ENCODE data around the gene CD207. TPM values are rescaled to one million over a fixed set of nuclear protein-coding genes. Genes with fewer than 3 reads are reported as not detected.

Gene CD207
- total RNA-seq, 1 experiment from 2014 or later = not detected

DNA sequence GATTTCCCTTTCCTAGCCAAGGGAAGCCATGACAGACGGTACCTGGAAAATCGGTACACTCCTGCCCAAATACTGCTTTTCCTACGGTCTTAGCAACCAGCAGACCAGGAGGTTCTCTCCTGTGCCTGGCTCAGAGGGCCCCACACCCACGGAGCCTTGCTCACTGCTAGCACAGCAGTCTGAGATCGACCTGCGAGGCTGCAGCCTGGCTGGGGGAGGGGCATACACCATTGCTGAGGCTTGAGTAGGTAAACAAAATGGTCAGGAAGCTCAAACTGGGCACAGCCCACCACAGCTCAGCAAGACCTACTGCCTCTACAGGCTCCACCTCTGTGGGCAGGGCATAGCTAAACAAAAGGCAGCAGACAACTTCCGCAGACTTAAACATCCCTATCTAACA is 6.8 kb upstream of the CD207 start:
- no peak overlapping the region for H3K4me2 ChIP-seq
- H4K20me1 ChIP-seq (ENCODE audit: insufficient read depth) = no peaks in the 10 kb centered on the region
- no peaks in the 10 kb centered on the region for H3K4me1 ChIP-seq (replicated peaks; ENCODE audit: insufficient read depth)
- intact Hi-C loops (cut with micrococcal nuclease; ENCODE audit: unreplicated experiment) = no loop called here
- H3K27me3 ChIP-seq (ENCODE audit: insufficient read depth, low read depth) = peaks cover 68% of the 10 kb centered on the region
- no peak overlapping the region for H2AFZ ChIP-seq
- H3K27ac ChIP-seq = no peak overlapping the region
- no peaks in the 10 kb centered on the region for H3F3A ChIP-seq (ENCODE audit: insufficient read depth, low read depth)
- H3K36me3 ChIP-seq (ENCODE audit: low read depth) = no peaks in the 10 kb centered on the region
- ChIA-PET POLR2A (ENCODE audit: unreplicated experiment) (no interaction called here), CTCF (interaction anchor here (0.5 kb wide), 1 partner anchor 73 kb away, joined by 3 read pairs; no protein-coding TSS in a partner anchor)
- H3K79me2 ChIP-seq (ENCODE audit: low read depth) = no peaks in the 10 kb centered on the region
- TF ChIP-seq EZH2 (IDR thresholded peaks at IDR 0.05; ENCODE audit: low read depth) (no peak), CTCF (conservative IDR thresholded peaks at IDR 0.05) (no peak)
- no peaks in the 10 kb centered on the region for H3K9me2 ChIP-seq (ENCODE audit: insufficient read depth)
- no TSS peak for BruUV-seq (replicated peaks)
- DNase-seq = no peak
- no peak overlapping the region for H3K4me3 ChIP-seq
- no peaks in the 10 kb centered on the region for H3K9me3 ChIP-seq (ENCODE audit: insufficient read depth, low read depth)

- no peaks in the 10 kb centered on the region for H3K9me3 ChIP-seq (ENCODE audit: insufficient read depth, low read depth)
- POLR2A ChIA-PET (ENCODE audit: unreplicated experiment) = no interaction called here
- H3K9me2 ChIP-seq (ENCODE audit: insufficient read depth) = no peaks in the 10 kb centered on the region
- no TSS peak for BruUV-seq (replicated peaks)
- H3K4me2 ChIP-seq = no peak overlapping the region
- H3K36me3 ChIP-seq (ENCODE audit: low read depth) = no peaks in the 10 kb centered on the region
- TF ChIP-seq EZH2 (IDR thresholded peaks at IDR 0.05; ENCODE audit: low read depth) = no peak
- no peak for TF ChIP-seq CTCF (conservative IDR thresholded peaks at IDR 0.05)
- H3K4me1 ChIP-seq (replicated peaks; ENCODE audit: insufficient read depth) = no peaks in the 10 kb centered on the region
- H3K27ac ChIP-seq = no peak overlapping the region
- H4K20me1 ChIP-seq (ENCODE audit: insufficient read depth) = no peaks in the 10 kb centered on the region
- H3K27me3 ChIP-seq (ENCODE audit: insufficient read depth, low read depth) = peaks cover 86% of the 10 kb centered on the region
- H3F3A ChIP-seq (ENCODE audit: insufficient read depth, low read depth) = no peaks in the 10 kb centered on the region
- CTCF ChIA-PET = no interaction called here
- intact Hi-C loops (cut with micrococcal nuclease; ENCODE audit: unreplicated experiment) = no loop called here
- DNase-seq = no peak
- no peak overlapping the region for H2AFZ ChIP-seq
- H3K4me3 ChIP-seq = no peak overlapping the region
- no peaks in the 10 kb centered on the region for H3K79me2 ChIP-seq (ENCODE audit: low read depth)
These were observed 2.6 kb upstream of the CD207 start for GRCh38 chr2:70837980-70838925.

DNA sequence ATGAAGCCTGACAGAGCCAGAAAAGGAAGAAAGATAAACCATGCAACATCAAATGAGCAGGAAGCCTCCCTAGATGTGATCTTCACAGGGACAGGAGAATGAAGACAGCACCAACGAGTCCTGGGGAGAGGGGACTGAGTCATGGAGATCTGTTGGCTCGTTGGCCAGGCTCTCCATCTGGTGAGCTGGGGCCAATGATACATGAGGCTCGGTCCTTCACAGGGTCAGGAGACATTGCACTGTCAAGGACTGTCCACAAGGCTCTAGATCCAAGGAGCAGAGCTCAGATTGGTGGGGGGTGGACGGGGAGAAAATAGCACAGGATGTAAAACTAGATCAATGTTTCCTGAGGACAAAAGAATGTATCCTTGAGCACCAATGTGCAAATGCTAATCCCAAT is 735 bp downstream of the CD207 start:
- no TSS peak for BruUV-seq (replicated peaks)
- H3K27me3 ChIP-seq (ENCODE audit: insufficient read depth, low read depth) = peaks cover 85% of the 10 kb centered on the region
- CTCF ChIA-PET = no interaction called here

More for the DNA sequence above, 735 bp downstream of the CD207 start:
- no peaks in the 10 kb centered on the region for H3K4me1 ChIP-seq (replicated peaks; ENCODE audit: insufficient read depth)
- H3K9me3 ChIP-seq (ENCODE audit: insufficient read depth, low read depth) = no peaks in the 10 kb centered on the region
- H3F3A ChIP-seq (ENCODE audit: insufficient read depth, low read depth) = no peaks in the 10 kb centered on the region
- POLR2A ChIA-PET (ENCODE audit: unreplicated experiment) = no interaction called here
- no peak overlapping the region for H3K4me3 ChIP-seq
- no peaks in the 10 kb centered on the region for H3K36me3 ChIP-seq (ENCODE audit: low read depth)
- H4K20me1 ChIP-seq (ENCODE audit: insufficient read depth) = no peaks in the 10 kb centered on the region
- no peak for DNase-seq
- H3K79me2 ChIP-seq (ENCODE audit: low read depth) = no peaks in the 10 kb centered on the region
- no peak overlapping the region for H3K27ac ChIP-seq
- H3K4me2 ChIP-seq = no peak overlapping the region
- no peaks in the 10 kb centered on the region for H3K9me2 ChIP-seq (ENCODE audit: insufficient read depth)
- H2AFZ ChIP-seq = no peak overlapping the region
- intact Hi-C loops (cut with micrococcal nuclease; ENCODE audit: unreplicated experiment) = no loop called here
- TF ChIP-seq EZH2 (IDR thresholded peaks at IDR 0.05; ENCODE audit: low read depth) (no peak), CTCF (conservative IDR thresholded peaks at IDR 0.05) (no peak)

All from PC-9 (cell line).